ENCODE data around the gene INPP5A. TPM values are rescaled to one million over a fixed set of nuclear protein-coding genes. Genes with fewer than 3 reads are reported as not detected.

The INPP5A gene
- total and polyA plus RNA-seq, 4 donors, result 12.4 to 39.9 (median 28.2) TPM

GRCh38 chr10:132508581-132509443 is 28.8 kb upstream of the INPP5A start:
- TF ChIP-seq CTCF (IDR thresholded peaks at IDR 0.05; ENCODE audit: control extremely low read depth, extremely low read depth), result no peak
- 80 to 88% methylated on average over 19 of the region's 19 CpGs for whole genome bisulfite sequencing, 2 donors

GRCh38 chr10:132509506-132510173 is 27.9 kb upstream of the INPP5A start:
- Histone ChIP-seq H3K4me1 (ENCODE audit: control insufficient read depth in 5 of 5, insufficient read depth in 5 of 5, low read length in 5 of 5) (peaks cover 0 to 7% (median under 1%) of the 10 kb centered on the region in 5 donors), H3K27me3 (ENCODE audit: control insufficient read depth in 3 of 3, insufficient read depth in 3 of 3, low read length in 2 of 3) (no peaks in the 10 kb centered on the region), H3K36me3 (ENCODE audit: control insufficient read depth in 4 of 4, insufficient read depth in 4 of 4, low read length in 4 of 4) (no peaks in the 10 kb centered on the region), H3K27ac (ENCODE audit: low read depth in 1 of 2, low read length in 1 of 2) (no peak overlapping the region), H3K9me3 (ENCODE audit: control insufficient read depth in 4 of 4, insufficient read depth in 3 of 4, low read length in 3 of 4) (peaks cover 0 to 3% (median under 1%) of the 10 kb centered on the region in 4 donors), H3K9ac (ENCODE audit: insufficient read depth in 1 of 2, low read length in 2 of 2) (no peak overlapping the region), H3K4me3 (no peak overlapping the region)
- 89 to 91% methylated on average over 14 of the region's 14 CpGs for WGBS, 2 donors
- ATAC-seq (ENCODE audit: insufficient read depth, low FRiP score), result no peak
- peak in 1 of 3 donors; percentile 9 for DNase-seq
- TF ChIP-seq CTCF (IDR thresholded peaks at IDR 0.05; ENCODE audit: control extremely low read depth, extremely low read depth), result no peak

More at GRCh38 chr10:132508581-132509443, 28.8 kb upstream of the INPP5A start:
- Histone ChIP-seq H3K36me3 (ENCODE audit: control insufficient read depth in 4 of 4, insufficient read depth in 4 of 4, low read length in 4 of 4) (no peaks in the 10 kb centered on the region), H3K27me3 (ENCODE audit: control insufficient read depth in 3 of 3, insufficient read depth in 3 of 3, low read length in 2 of 3) (no peaks in the 10 kb centered on the region), H3K9ac (ENCODE audit: insufficient read depth in 1 of 2, low read length in 2 of 2) (no peak overlapping the region), H3K4me3 (no peak overlapping the region), H3K9me3 (ENCODE audit: control insufficient read depth in 4 of 4, insufficient read depth in 3 of 4, low read length in 3 of 4) (no peaks in the 10 kb centered on the region), H3K27ac (ENCODE audit: low read depth in 1 of 2, low read length in 1 of 2) (peak overlapping the region in 1 of 2 donors; percentile 26), H3K4me1 (ENCODE audit: control insufficient read depth in 5 of 5, insufficient read depth in 5 of 5, low read length in 5 of 5) (peaks cover 0 to 7% (median 0%) of the 10 kb centered on the region in 5 donors)
- peak in 1 of 3 donors; percentile 13 for DNase-seq
- ATAC-seq (ENCODE audit: insufficient read depth, low FRiP score), result no peak

GRCh38 chr10:132510174-132510611 is 27.4 kb upstream of the INPP5A start:
- no peak for ATAC-seq (ENCODE audit: insufficient read depth, low FRiP score)
- Histone ChIP-seq H3K9ac (ENCODE audit: insufficient read depth in 1 of 2, low read length in 2 of 2) (no peak overlapping the region), H3K9me3 (ENCODE audit: control insufficient read depth in 4 of 4, insufficient read depth in 3 of 4, low read length in 3 of 4) (peaks cover 0 to 3% (median under 1%) of the 10 kb centered on the region in 4 donors), H3K4me3 (no peak overlapping the region), H3K36me3 (ENCODE audit: control insufficient read depth in 4 of 4, insufficient read depth in 4 of 4, low read length in 4 of 4) (no peaks in the 10 kb centered on the region), H3K27me3 (ENCODE audit: control insufficient read depth in 3 of 3, insufficient read depth in 3 of 3, low read length in 2 of 3) (no peaks in the 10 kb centered on the region), H3K4me1 (ENCODE audit: control insufficient read depth in 5 of 5, insufficient read depth in 5 of 5, low read length in 5 of 5) (peaks cover 0 to 7% (median 6%) of the 10 kb centered on the region in 5 donors), H3K27ac (ENCODE audit: low read depth in 1 of 2, low read length in 1 of 2) (no peak overlapping the region)
- WGBS, 2 donors, result 91 to 93% methylated on average over 15 of the region's 15 CpGs
- no peak for TF ChIP-seq CTCF (IDR thresholded peaks at IDR 0.05; ENCODE audit: control extremely low read depth, extremely low read depth)
- peak in 1 of 3 donors; percentile 4 for DNase-seq
